DND-41 (cell line): ENCODE measurements around the gene MRM2.

Experiments
- ATAC-seq: fragments of 200-7000 bp; cut with Tn5 transposase; 3 replicates; pipeline ENCODE4 v1.9.1; 2021; ENCODE audit warnings: low read depth; ENCODE audit not compliant: insufficient read depth
- DNase-seq: peaks from one replicate; pipeline ENCODE4 v3.0.0-alpha.2; 2020
- H2AFZ ChIP-seq: 2 replicates; pipeline ENCODE4 v1.6.0; 2012; ENCODE audit warnings: low read depth, low read length
- H3K27ac ChIP-seq: 2 replicates; pipeline ENCODE4 v1.5.1; 2012; ENCODE audit warnings: low read length, inconsistent platforms
- H3K27me3 ChIP-seq: fragments of 200-600 bp; sonication (generic); 2 replicates; pipeline ENCODE4 v1.6.0; 2012; ENCODE audit warnings: low read length, mild to moderate bottlenecking, inconsistent platforms; ENCODE audit not compliant: insufficient read depth, poor library complexity
- H3K36me3 ChIP-seq: 2 replicates; pipeline ENCODE4 v1.5.1; 2012; ENCODE audit warnings: low read length, inconsistent platforms; ENCODE audit not compliant: insufficient read depth
- H3K4me1 ChIP-seq: 2 replicates; pipeline ENCODE4 v1.5.1; 2012; ENCODE audit warnings: mild to moderate bottlenecking, low read length; ENCODE audit not compliant: insufficient read depth
- H3K4me2 ChIP-seq: 2 replicates; pipeline ENCODE4 v1.6.0; 2012; ENCODE audit warnings: mild to moderate bottlenecking, moderate library complexity, low read length, inconsistent platforms; ENCODE audit not compliant: insufficient read depth
- H3K4me3 ChIP-seq, 2 experiments: fragments of 200-600 bp in 1 of 2; shearing (Covaris generic) in 1 of 2; 2 replicates each; pipeline ENCODE4 v1.5.1; 2012 to 2016; ENCODE audit warnings: inconsistent platforms in 2 of 2, low read length in 2 of 2, mild to moderate bottlenecking in 2 of 2, low read depth in 1 of 2, moderate library complexity in 1 of 2
- H3K79me2 ChIP-seq: 2 replicates; pipeline ENCODE4 v1.6.0; 2012; ENCODE audit warnings: low read length, inconsistent platforms; ENCODE audit not compliant: insufficient read depth
- H3K9ac ChIP-seq: 2 replicates; pipeline ENCODE4 v1.6.0; 2012; ENCODE audit warnings: low read depth, mild to moderate bottlenecking, inconsistent platforms, low read length, moderate library complexity
- H3K9me3 ChIP-seq: 2 replicates; pipeline ENCODE4 v1.5.1; 2012; ENCODE audit warnings: low read length, moderate library complexity, mild to moderate bottlenecking, inconsistent platforms; ENCODE audit not compliant: insufficient read depth, severe bottlenecking
- H4K20me1 ChIP-seq: 2 replicates; pipeline ENCODE4 v1.6.0; 2012; ENCODE audit warnings: low read length; ENCODE audit not compliant: insufficient read depth
- CTCF ChIP-seq: IDR thresholded peaks from 2 replicates; pipeline ENCODE4 v1.5.1; 2012; ENCODE audit warnings: borderline replicate concordance, low read length, moderate library complexity, mild to moderate bottlenecking; ENCODE audit not compliant: poor library complexity, severe bottlenecking; ENCODE audit errors: extremely low read depth
- EZH2 ChIP-seq: IDR thresholded peaks from 3 replicates; pipeline ENCODE4 v1.6.1; 2012; ENCODE audit warnings: borderline replicate concordance, low read depth, mild to moderate bottlenecking, moderate library complexity, low read length, inconsistent platforms; ENCODE audit not compliant: severe bottlenecking

MRM2 gene

GRCh38 chr7:2230226-2230625, 11.8 kb downstream of the MRM2 start:
- ATAC-seq (no peak), DNase-seq (no peak)
- peaks cover 45% of the 10 kb centered on the region for H3K4me1 ChIP-seq
- H3K9me3 ChIP-seq = no peaks in the 10 kb centered on the region
- H3K36me3 ChIP-seq = peaks cover 65% of the 10 kb centered on the region
- H3K4me2 ChIP-seq = peak overlapping the region; percentile 84
- no peak overlapping the region for H3K27ac ChIP-seq
- peaks cover 75% of the 10 kb centered on the region for H3K79me2 ChIP-seq
- peaks cover 45% of the 10 kb centered on the region for H4K20me1 ChIP-seq
- H3K9ac ChIP-seq = no peak overlapping the region
- TF ChIP-seq CTCF = no peak
- TF ChIP-seq EZH2 = no peak
- no peaks in the 10 kb centered on the region for H3K27me3 ChIP-seq
- no peak overlapping the region for H2AFZ ChIP-seq
- peak overlapping the region in 1 of 2 experiments; percentile 10; a peak in 1 of 4 replicates for H3K4me3 ChIP-seq

- Histone ChIP-seq H3K27me3 (no peaks in the 10 kb centered on the region), H3K27ac (no peak overlapping the region), H3K4me3 (no peak overlapping the region), H3K4me1 (peaks cover 42% of the 10 kb centered on the region), H2AFZ (no peak overlapping the region), H3K4me2 (0 out of 2 replicates have a peak overlapping the region, but pooled peaks have one; percentile 84), H3K9me3 (no peaks in the 10 kb centered on the region), H3K79me2 (peaks cover 82% of the 10 kb centered on the region), H3K36me3 (peaks cover 65% of the 10 kb centered on the region), H4K20me1 (peaks cover 52% of the 10 kb centered on the region), H3K9ac (no peak overlapping the region)
- TF ChIP-seq CTCF = no peak
- TF ChIP-seq EZH2 = no peak
- no peak for DNase-seq
- ATAC-seq = no peak
Observed at GRCh38 chr7:2229467-2229866, 12.5 kb downstream of the MRM2 start.

GRCh38 chr7:2228921-2229320, 13.1 kb downstream of the MRM2 start:
- ATAC-seq (no peak), DNase-seq (no peak)
- Histone ChIP-seq H3K9ac (no peak overlapping the region), H3K4me2 (peak overlapping the region; percentile 18; the same call in 1 of the 2 replicates), H3K27ac (no peak overlapping the region), H3K79me2 (peaks cover 86% of the 10 kb centered on the region), H4K20me1 (peaks cover 58% of the 10 kb centered on the region), H3K27me3 (no peaks in the 10 kb centered on the region), H3K36me3 (peaks cover 66% of the 10 kb centered on the region), H3K4me1 (peaks cover 37% of the 10 kb centered on the region), H3K9me3 (no peaks in the 10 kb centered on the region), H3K4me3 (no peak overlapping the region), H2AFZ (no peak overlapping the region)
- no peak for TF ChIP-seq EZH2
- TF ChIP-seq CTCF = no peak

- Histone ChIP-seq H3K79me2 (peaks cover 80% of the 10 kb centered on the region), H3K4me2 (no peak overlapping the region), H3K4me3 (no peak overlapping the region), H3K27ac (no peak overlapping the region), H3K36me3 (peaks cover 78% of the 10 kb centered on the region), H4K20me1 (peaks cover 61% of the 10 kb centered on the region), H3K4me1 (peaks cover 27% of the 10 kb centered on the region), H2AFZ (no peak overlapping the region), H3K9me3 (no peaks in the 10 kb centered on the region), H3K9ac (no peak overlapping the region), H3K27me3 (no peaks in the 10 kb centered on the region)
- DNase-seq (no peak), ATAC-seq (no peak)
- no peak for TF ChIP-seq CTCF
- no peak for TF ChIP-seq EZH2
Observed at GRCh38 chr7:2227699-2228098, 14.3 kb downstream of the MRM2 start.
